ENCODE data around the gene RPL6. TPM values are rescaled to one million over a fixed set of nuclear protein-coding genes. Genes with fewer than 3 reads are reported as not detected.

RPL6 gene
- total and polyA plus RNA-seq, 10 of the 15 experiments (the other 5 are each of a cell fraction or from before 2014, with no cell fraction given): 801 to 3,690 (median 2,265) TPM

DNA sequence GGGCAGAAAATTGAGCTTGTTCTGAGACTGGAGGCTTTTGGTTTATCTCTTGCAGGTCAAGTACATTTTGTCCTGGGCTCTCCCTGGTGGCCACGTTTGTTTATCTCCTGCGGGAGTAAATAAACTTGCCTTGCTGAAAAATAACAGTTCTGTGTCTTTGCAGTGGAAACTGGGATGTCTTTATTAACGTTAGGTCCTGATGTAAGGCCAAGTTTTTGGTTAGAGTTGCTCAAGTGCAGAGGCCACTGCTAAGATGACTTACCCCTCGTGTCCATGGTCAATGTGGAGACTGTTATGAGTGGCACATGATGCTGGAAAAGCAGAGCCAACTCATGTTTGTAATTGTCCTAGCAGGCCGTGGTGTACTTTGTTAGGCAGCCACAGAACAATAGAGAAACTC is 13.1 kb upstream of the RPL6 start:
- in situ Hi-C loops (cut with MboI) (no loop called here), intact Hi-C loops (cut with micrococcal nuclease; ENCODE audit: unreplicated experiment) (no loop called here)
- Histone ChIP-seq H3K27ac (ENCODE audit: control insufficient read depth, insufficient read depth) (no peak overlapping the region), H3K9ac (ENCODE audit: control insufficient read depth, insufficient read depth, low read length) (no peak overlapping the region), H3K36me3 (ENCODE audit: control insufficient read depth in 2 of 2, insufficient read depth in 2 of 2, low read length in 1 of 2) (peaks cover 0 to 2% of the 10 kb centered on the region in 2 experiments; a peak in 1 of 4 replicates), H4K20me1 (ENCODE audit: control insufficient read depth, insufficient read depth) (0 out of 2 replicates have a peak, but pooled peaks cover 2% of the 10 kb centered on the region), H3K4me3 (no peak overlapping the region), H3K4me2 (ENCODE audit: control insufficient read depth, insufficient read depth) (peak overlapping the region; percentile 65), H3K9me3 (replicated peaks; ENCODE audit: control insufficient read depth, insufficient read depth, low read length) (no peaks in the 10 kb centered on the region), H2AFZ (ENCODE audit: control insufficient read depth, low read depth, low read length) (no peak overlapping the region), H3K27me3 (replicated peaks in 1 of 2; ENCODE audit: control insufficient read depth in 2 of 2, insufficient read depth in 2 of 2, low read length in 1 of 2) (no peaks in the 10 kb centered on the region), H3K4me1 (ENCODE audit: control insufficient read depth, insufficient read depth, low read length) (peaks cover 9% of the 10 kb centered on the region), H3K79me2 (ENCODE audit: control insufficient read depth, insufficient read depth, low read length) (peaks cover 77% of the 10 kb centered on the region)
- no peak for TF ChIP-seq SRF (IDR thresholded peaks at IDR 0.05; ENCODE audit: low read depth in 2 of 2, low read length in 2 of 2)
- no peak for TF ChIP-seq SPI1 (IDR thresholded peaks at IDR 0.05; ENCODE audit: borderline replicate concordance, insufficient read depth, low read depth, low read length)
- TF ChIP-seq ZNF24 (IDR thresholded peaks at IDR 0.05): no peak
- no peak for TF ChIP-seq BMI1 (IDR thresholded peaks at IDR 0.05; ENCODE audit: borderline replicate concordance)
- no peak for TF ChIP-seq RAD51 (IDR thresholded peaks at IDR 0.05)
- TF ChIP-seq FOS (IDR thresholded peaks at IDR 0.05; ENCODE audit: borderline replicate concordance, extremely low read depth, insufficient read length): no peak
- no peak for TF ChIP-seq NRF1 (conservative IDR thresholded peaks at IDR 0.05; ENCODE audit: low read depth, low read length)
- no peak for TF ChIP-seq IKZF2 (IDR thresholded peaks at IDR 0.05)
- SMC1A ChIA-PET (ENCODE audit: uncharacterized antibody, unreplicated experiment): interaction anchor here (0.6 to 1.5 kb wide), 2 partner anchors 12 to 445 kb away, joined by 3 to 4 read pairs; no protein-coding TSS in a partner anchor
- CTCF ChIA-PET: interaction anchor here (0.5 to 1.6 kb wide), 2 partner anchors 12 to 117 kb away, joined by 3 to 4 read pairs; no protein-coding TSS in a partner anchor
- BruUV-seq (replicated peaks): no TSS peak
- ATAC-seq: no peak
- FAIRE-seq: no peak
- POLR2A ChIA-PET: interaction anchor here (1.2 kb wide), 1 partner anchor 18 kb away, joined by 3 read pairs; no protein-coding TSS in a partner anchor
- 54% methylated on average over 5 of the region's 5 CpGs for WGBS (ENCODE audit: insufficient coverage, insufficient replicate concordance, low lambda C conversion rate, missing lambda C conversion rate)
- RAD21 ChIA-PET (ENCODE audit: unreplicated experiment): no interaction called here
- no peak for DNase-seq (ENCODE audit: low read depth, low spot score)

DNA sequence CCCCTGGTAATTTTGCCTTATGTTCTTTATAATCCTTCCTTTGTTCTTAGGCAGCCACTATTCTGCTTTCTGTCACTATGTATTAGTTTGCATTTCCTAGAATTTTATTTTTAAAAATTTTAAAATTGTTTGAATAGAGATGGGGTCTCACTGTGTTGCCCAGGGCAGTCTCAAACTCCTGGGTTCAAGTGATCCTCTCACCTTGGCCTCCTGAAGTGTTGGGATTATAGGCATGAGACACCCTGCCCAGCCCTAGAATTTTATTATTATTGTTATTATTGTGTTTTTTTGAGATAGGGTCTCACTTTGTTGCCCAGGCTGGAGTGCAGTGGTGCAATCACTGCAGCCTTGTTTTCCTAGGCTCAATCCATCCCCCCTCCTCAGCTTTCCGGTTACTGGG is 12.0 kb upstream of the RPL6 start:
- Histone ChIP-seq H3K36me3 (ENCODE audit: control insufficient read depth in 2 of 2, insufficient read depth in 2 of 2, low read length in 1 of 2) (peaks cover 0 to 2% of the 10 kb centered on the region in 2 experiments; a peak in 1 of 4 replicates), H3K27ac (ENCODE audit: control insufficient read depth, insufficient read depth) (no peak overlapping the region), H3K9ac (ENCODE audit: control insufficient read depth, insufficient read depth, low read length) (no peak overlapping the region), H3K4me3 (peak overlapping the region; percentile 24; the same call in 1 of the 2 replicates), H4K20me1 (ENCODE audit: control insufficient read depth, insufficient read depth) (0 out of 2 replicates have a peak, but pooled peaks cover 2% of the 10 kb centered on the region), H3K79me2 (ENCODE audit: control insufficient read depth, insufficient read depth, low read length) (peaks cover 72% of the 10 kb centered on the region), H3K4me1 (ENCODE audit: control insufficient read depth, insufficient read depth, low read length) (peaks cover 9% of the 10 kb centered on the region), H2AFZ (ENCODE audit: control insufficient read depth, low read depth, low read length) (no peak overlapping the region), H3K9me3 (replicated peaks; ENCODE audit: control insufficient read depth, insufficient read depth, low read length) (no peaks in the 10 kb centered on the region), H3K27me3 (replicated peaks in 1 of 2; ENCODE audit: control insufficient read depth in 2 of 2, insufficient read depth in 2 of 2, low read length in 1 of 2) (no peaks in the 10 kb centered on the region), H3K4me2 (ENCODE audit: control insufficient read depth, insufficient read depth) (peak overlapping the region; percentile 85; the same call in 1 of the 2 replicates)
- intact Hi-C loops (cut with micrococcal nuclease; ENCODE audit: unreplicated experiment) (no loop called here), in situ Hi-C loops (cut with MboI) (no loop called here)
- no TSS peak for BruUV-seq (replicated peaks)
- WGBS (ENCODE audit: insufficient coverage, insufficient replicate concordance, low lambda C conversion rate, missing lambda C conversion rate): 100% methylated on average over 1 of the region's 1 CpG
- POLR2A ChIA-PET: no interaction called here
- DNase-seq (ENCODE audit: low read depth, low spot score): no peak
- FAIRE-seq: no peak
- RAD21 ChIA-PET (ENCODE audit: unreplicated experiment): no interaction called here
- SMC1A ChIA-PET (ENCODE audit: uncharacterized antibody, unreplicated experiment): no interaction called here
- CTCF ChIA-PET: interaction anchor here (0.6 to 1.6 kb wide), 2 partner anchors 10 to 202 kb away, joined by 3 to 4 read pairs; no protein-coding TSS in a partner anchor
- ATAC-seq: no peak
- TF ChIP-seq JUNB (IDR thresholded peaks at IDR 0.05) (no peak), IKZF1 (conservative IDR thresholded peaks at IDR 0.05) (no peak), EP300 (IDR thresholded peaks at IDR 0.05; ENCODE audit: borderline replicate concordance in 1 of 2, control insufficient read depth in 1 of 2, low read depth in 2 of 2, low read length in 2 of 2) (no peak), NR2C2 (IDR thresholded peaks at IDR 0.05; ENCODE audit: borderline replicate concordance, control insufficient read depth, insufficient read length, low read depth) (no peak), TCF12 (IDR thresholded peaks at IDR 0.05; ENCODE audit: low read depth, low read length) (no peak)
- TF ChIP-seq, protein P1, sequence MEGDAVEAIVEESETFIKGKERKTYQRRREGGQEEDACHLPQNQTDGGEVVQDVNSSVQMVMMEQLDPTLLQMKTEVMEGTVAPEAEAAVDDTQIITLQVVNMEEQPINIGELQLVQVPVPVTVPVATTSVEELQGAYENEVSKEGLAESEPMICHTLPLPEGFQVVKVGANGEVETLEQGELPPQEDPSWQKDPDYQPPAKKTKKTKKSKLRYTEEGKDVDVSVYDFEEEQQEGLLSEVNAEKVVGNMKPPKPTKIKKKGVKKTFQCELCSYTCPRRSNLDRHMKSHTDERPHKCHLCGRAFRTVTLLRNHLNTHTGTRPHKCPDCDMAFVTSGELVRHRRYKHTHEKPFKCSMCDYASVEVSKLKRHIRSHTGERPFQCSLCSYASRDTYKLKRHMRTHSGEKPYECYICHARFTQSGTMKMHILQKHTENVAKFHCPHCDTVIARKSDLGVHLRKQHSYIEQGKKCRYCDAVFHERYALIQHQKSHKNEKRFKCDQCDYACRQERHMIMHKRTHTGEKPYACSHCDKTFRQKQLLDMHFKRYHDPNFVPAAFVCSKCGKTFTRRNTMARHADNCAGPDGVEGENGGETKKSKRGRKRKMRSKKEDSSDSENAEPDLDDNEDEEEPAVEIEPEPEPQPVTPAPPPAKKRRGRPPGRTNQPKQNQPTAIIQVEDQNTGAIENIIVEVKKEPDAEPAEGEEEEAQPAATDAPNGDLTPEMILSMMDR (IDR thresholded peaks at IDR 0.05 in 2 of 3, conservative IDR thresholded peaks at IDR 0.05 in 1 of 3; ENCODE audit: control insufficient read depth in 2 of 3, extremely low read depth in 1 of 3, insufficient read depth in 1 of 3, low read depth in 3 of 3, low read length in 3 of 3): no peak

Measured in GM12878 (cell line).